CD4-positive, alpha-beta T cell treated with Interleukin-15 for 4 hours (primary cell): ENCODE data around the gene NPAS3.

Experiments
- DNase-seq: peaks from one replicate; pipeline ENCODE4 v3.0.0-alpha.2; 2020; ENCODE audit warnings: low spot score

NPAS3 gene

DNA sequence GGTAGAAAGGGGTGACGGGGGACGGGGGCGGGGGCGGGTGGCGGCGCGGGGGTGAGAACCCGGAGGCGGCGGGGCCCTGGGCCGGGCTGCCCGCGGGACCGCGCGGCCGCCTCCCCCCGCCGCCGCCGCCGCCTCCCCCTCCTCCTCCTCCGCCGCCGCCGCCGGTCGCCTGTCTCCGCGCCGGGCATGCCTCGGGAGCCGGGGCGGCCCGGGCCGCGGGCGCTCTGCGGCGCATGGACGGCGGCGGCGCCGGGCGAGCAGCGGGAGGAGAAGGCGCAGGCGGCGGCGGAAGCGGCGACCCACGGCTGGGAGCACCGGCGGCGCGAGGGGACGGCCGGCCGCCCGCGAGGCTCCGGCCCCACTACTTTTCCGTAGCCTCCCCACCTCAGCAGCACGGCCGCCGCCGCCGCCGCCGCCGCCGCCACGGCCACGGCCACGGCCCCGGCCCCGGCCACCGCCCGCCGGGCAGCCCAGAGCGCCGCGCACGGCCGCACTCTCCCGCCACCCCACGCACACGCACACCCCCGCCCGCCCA, at the start of gene NPAS3:
Gene NPAS3, plus strand, starts transcription at position 161 of the 535 bp plus-strand sequence.
- DNase-seq, result no peak

- DNase-seq, result no peak
Observed at GRCh38 chr14:32896979-32897697, 41.5 kb upstream of the NPAS3 start.

- DNase-seq, result no peak
Observed at GRCh38 chr14:32897698-32898064, 41.0 kb upstream of the NPAS3 start.

GRCh38 chr14:32898876-32899275, 39.8 kb upstream of the NPAS3 start:
- DNase-seq, result no peak

DNA sequence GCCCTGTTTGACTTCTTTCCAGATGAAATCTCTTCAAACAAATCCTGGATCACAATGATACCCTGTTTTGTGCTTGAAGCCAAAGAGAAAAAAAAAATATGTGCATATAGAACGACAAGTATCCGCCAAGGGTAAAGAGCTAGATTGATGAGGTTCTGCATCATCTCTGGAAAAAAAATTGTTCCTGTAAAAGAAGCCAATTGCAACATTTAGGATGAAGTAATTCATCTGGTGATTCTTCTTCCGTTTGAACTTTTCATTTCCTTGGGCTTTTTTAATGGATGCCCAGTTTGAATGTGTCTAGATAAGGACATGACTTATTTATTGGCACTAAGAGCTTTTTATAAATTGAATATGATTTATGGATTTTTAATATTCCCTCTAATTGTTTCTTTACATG, 38.1 kb upstream of the NPAS3 start:
- no peak for DNase-seq

DNA sequence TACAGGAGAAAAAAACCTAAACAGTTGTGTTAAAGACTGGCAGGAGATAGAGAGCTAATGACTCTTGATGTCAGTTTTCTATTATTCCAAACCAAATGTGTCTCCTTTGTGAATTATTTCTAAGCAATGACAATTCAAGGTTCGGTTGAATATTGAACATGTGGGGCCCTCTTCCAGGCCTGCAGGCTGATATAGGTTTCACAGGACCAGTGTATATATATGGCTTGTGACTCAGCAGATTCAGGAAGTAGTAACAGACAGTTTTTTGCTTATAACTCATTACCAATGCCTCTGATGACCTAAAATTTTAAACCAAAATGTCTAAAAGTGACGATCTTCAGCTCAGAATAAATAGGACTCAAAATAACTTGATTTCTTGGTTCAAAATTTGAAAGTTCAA, 33.7 kb upstream of the NPAS3 start:
- DNase-seq, result no peak

DNA sequence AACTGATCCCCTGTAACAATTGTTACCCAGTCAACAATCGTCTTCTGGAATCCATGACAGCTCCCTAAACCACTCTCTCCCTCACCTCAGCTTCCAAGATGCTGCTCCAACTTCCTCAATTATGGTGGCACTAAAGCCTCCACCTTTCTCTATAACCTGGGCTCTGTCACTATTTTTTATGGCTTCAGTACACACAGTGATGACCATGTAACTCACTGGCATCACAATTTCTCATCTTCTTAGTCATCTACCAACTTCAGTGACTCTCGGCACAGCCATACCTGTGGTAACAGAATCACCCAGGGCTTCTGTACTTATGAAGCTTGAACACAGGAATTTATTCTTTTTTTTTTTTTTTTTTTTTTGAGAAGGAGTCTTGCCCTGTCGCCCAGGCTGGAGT, 32.0 kb upstream of the NPAS3 start:
- DNase-seq, result no peak

DNA sequence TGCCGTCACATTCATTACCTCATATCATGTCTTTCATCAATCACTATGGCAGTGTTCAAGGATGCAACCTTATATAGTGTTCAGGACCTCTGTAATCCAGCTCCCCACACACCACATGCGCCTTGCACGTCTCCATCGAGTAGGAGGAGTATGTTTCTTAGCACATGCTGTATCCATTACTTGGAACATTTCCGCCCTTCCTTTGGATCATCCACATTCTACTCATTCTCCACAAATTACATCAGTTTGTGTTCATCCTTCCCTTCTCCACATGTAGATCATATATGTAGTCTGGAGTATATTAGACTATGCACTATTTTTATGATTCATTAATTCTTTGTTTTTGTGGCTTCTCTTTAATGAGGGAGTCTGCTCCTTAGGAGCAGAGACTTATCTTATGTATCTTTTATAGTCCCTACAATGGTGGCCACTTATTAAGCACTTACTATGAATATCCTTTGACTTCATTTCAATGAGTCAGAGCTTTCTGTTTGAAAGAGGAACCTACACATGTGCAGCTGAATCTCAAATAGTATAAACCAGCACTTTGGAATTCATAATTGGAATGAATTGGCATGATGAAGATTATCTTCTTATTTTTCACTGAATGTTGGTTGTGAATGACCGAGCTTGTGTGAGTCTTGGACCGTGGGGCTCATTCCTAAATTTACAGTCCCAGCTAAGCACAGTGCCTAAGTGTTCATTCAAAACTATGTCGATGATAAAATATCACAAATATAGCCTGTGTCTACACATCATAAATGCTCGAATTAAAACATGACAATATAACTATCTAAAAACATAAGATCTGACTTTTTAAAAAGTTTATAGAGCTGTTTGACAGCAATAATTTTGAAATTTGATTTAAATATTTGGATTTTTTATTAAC, 30.2 kb upstream of the NPAS3 start:
- no peak for DNase-seq

DNA sequence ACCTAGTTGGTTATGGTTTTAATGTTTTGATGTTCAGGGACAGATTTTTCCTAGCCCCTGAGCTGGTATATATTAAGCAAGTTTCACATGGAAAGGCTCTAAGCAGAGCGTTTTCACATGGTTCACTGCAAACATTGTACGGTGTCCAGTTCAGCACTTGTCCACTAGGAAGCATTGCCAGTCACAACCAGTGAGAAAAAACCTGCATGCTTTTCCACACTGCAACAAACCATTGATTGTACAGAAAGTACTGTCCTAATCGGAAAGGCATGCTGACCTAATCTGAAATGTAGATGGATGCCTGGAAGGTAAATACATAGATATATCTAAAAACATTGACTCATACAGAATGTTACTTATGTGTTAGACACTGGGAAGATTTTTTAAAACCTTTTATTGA, 25.0 kb upstream of the NPAS3 start:
- DNase-seq, result no peak

DNA sequence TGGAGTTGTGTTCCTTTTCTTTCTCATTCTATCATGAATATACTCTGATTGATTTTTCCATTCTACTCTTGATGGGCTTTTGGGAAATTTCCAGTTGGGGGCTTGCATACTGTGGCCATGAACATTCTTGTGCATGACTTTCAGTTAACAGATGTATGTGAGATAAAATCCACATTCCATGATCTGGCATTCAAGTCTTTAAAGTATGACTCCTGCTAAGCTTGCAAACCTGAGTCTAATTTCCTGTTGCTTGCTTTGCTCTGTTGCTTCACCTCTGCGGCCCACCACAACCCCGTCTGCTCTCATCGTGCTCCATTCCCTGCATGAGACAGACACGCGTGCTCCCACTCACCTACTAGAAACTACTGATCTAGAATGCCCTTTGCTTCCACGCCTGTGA, 24.3 kb upstream of the NPAS3 start:
- DNase-seq, result no peak

GRCh38 chr14:32920696-32921276, 17.9 kb upstream of the NPAS3 start:
- no peak for DNase-seq

DNA sequence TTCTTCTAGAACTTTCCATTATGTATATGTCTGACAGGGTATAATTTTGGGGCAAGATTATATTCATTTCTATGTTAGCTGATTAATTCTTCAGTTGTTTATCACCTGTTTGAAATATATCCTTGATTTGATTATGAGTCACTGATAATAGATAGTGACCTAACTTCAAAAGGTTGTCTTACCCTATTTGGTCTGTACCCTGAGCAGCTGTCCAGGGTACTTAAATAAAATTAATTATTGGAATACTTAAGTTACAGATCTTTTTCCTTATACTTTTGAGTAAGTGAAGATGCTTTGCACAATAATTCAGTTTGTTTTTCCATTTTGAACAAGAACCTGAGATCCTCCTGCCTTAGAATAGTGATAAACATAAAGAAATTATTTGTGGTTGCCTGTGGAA, 13.2 kb upstream of the NPAS3 start:
- DNase-seq, result no peak

DNA sequence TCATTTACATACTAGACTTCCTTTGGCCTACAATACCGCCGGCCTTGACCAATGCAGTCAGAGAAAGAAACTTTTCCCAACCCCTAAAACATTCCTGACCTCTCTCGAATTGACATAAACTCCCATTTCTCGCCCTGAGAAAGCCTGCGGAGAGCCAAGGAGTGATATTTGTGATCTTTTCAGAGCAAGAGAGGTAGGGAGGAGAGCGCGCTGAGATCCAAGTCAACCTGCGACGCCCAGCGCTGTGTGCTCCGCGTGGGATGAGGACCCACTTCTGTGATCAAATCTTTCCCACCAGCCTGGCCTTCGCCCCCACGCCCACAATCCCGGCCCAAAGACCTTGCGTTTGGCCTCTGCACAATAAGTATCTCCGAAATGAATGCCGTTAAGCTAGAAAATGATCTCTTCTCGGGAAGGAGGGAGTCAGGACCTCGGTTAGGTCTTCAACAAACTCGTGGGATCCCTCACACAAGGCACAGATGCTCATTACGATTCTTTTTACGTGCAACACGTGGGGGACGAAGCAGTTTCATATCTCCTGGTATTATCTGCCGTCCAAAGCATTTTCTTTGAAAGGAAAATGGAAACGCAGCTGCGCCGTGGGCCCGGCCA, 6.3 kb upstream of the NPAS3 start:
- DNase-seq, result no peak

DNA sequence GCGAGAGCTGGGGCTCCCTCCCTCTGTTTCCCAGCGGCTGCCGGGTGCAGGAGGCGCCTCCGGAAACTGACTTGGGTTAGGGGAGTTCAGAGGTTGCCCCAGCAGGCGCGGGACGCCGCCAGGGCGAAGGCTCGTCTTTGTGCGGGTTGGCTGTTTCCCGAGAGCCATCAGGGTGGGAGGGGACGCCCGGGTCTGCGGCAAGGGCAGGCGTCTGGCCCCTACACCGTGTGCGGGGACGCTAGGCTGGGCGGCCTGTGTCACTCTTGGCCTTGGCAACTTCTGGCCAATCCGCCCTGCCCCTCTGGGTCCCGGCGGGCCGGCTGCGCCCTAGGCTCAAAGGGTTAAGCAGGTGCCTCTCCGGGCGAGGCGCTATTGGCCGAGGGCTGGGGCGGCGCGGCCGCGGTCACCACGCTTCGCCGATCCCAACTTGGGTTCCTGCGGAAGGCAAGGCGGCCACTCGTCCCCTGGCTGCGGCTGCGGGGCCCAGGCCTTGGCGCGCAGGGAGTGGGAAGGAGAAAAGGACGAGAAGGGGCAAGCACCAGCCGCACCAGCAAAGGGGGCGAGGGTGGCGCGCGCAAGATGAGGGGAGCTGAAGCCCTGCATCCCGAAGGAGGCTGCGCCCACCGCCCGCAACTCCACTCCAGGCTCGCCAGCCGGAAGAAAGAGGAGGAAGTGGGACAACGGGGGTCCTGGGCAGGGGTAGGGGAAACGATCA, 5.6 kb upstream of the NPAS3 start:
- no peak for DNase-seq

GRCh38 chr14:32933629-32934072, 5.0 kb upstream of the NPAS3 start:
- no peak for DNase-seq

- DNase-seq, result no peak
Observed at GRCh38 chr14:32934073-32934880, 4.4 kb upstream of the NPAS3 start.

- DNase-seq, result no peak
Observed at GRCh38 chr14:32934881-32935633, 3.6 kb upstream of the NPAS3 start.

- no peak for DNase-seq
Observed at GRCh38 chr14:32939254-32940065, 781 bp downstream of the NPAS3 start.

- DNase-seq, result no peak
Observed at GRCh38 chr14:32940066-32940651, 1.5 kb downstream of the NPAS3 start.
